HG03442 (cell line): ENCODE data around the gene CABLES2.

ENCODE experiments used
- ATAC-seq: cut with Tn5 transposase; IDR thresholded peaks from one replicate; pipeline ENCODE4 v1.9.1; 2021; ENCODE audit warnings: mild to moderate bottlenecking, moderate library complexity; ENCODE audit not compliant: unreplicated experiment

The CABLES2 gene

GRCh38 chr20:62350629-62351422, 56.3 kb downstream of the CABLES2 start:
- no peak for ATAC-seq

GRCh38 chr20:62350098-62350628, 56.9 kb downstream of the CABLES2 start:
- ATAC-seq: no peak

GRCh38 chr20:62349556-62350097, 57.5 kb downstream of the CABLES2 start:
- ATAC-seq: no peak

GRCh38 chr20:62348604-62349003, 58.5 kb downstream of the CABLES2 start:
- ATAC-seq: no peak

DNA sequence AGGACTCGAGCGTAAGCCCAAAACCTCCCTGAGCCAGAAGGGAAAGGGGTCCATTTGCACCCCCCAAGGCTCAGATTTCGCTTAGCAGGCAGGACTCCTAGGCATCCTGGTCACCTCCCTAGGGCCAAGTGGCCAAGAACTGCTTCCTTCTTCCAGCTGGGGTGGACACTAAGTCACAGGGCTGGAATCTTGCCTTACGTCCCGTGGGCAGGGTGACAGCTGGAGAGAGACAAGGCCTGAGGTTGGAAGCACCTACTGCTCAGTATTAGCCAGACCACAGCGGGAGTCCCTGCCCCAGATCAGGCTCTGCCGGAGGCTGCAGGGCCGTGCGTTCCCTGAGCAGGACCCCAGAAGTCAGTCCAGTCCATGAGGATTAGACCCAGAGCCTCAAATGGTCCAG, 59.6 kb downstream of the CABLES2 start:
- ATAC-seq: no peak

DNA sequence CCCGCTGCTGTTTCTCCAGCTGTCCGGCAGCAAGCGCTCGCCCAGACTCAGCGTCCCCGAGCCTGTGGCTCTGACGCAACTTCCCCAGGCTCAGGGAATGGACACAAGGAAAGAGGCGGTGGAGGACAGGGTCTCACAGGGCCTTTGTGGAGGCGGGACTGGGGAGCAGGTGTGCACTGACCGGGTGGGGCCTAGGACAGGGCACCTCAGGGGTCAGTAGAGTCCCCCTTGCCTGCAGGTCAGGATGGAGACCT, 60.0 kb downstream of the CABLES2 start:
- no peak for ATAC-seq

DNA sequence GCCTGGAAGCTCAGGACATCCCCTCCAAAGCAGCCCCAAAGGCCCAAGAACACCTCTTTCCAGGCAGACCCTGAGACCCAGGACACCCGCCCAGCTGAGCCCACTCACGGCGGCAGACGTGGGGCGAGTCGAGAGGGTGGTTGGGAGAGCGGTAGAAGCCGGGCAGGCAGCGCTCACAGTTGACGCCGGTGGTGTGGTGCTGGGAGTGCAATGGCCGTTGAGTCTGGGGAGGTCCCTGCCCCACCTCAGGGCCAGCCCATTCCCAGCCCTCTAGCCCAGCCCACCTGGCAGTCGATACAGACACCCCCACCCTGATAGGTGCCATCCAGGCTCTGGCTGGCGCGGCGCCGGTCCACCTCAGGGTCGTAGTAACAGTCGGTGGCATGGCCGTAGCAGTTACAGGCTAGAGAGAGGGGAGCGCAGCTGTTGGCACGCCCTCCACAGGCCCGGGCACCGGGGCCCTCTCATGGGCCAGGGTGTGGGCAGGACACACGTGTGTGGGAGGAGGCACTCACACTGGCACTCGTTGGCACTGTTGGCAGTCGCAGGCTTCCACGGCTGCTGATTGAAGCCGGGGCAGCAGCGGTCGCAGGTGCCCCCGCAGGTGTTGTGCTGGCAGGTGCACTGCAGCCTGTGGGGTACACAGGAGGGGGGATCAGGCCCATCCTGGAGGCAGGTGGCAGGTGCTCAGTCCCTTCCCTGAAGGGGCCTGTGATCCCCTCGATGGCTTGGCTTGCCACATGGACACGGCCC, 60.5 kb downstream of the CABLES2 start:
- ATAC-seq: no peak

- ATAC-seq: no peak
Observed at GRCh38 chr20:62345681-62346370, 61.3 kb downstream of the CABLES2 start.

DNA sequence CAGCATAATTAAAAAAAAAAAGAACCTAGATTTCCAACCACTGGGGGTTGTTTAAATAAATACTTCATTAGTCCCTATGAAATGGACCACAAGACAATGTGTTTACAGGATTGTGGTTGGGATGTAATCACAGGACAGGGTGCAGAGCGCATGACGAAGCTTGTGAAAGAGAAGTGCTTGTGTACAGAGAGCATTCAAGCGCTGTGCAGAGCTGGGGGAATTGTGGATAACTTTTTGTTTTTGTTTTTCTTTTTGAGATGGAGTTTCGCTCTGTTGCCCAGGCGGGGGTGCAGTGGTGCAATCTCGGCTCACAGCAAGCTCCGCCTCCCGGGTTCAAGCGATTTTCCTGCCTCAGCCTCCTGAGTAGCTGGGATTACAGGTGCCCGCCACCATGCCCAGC, 62.3 kb downstream of the CABLES2 start:
- ATAC-seq: no peak

- no peak for ATAC-seq
Observed at GRCh38 chr20:62344092-62344491, 63.0 kb downstream of the CABLES2 start.

DNA sequence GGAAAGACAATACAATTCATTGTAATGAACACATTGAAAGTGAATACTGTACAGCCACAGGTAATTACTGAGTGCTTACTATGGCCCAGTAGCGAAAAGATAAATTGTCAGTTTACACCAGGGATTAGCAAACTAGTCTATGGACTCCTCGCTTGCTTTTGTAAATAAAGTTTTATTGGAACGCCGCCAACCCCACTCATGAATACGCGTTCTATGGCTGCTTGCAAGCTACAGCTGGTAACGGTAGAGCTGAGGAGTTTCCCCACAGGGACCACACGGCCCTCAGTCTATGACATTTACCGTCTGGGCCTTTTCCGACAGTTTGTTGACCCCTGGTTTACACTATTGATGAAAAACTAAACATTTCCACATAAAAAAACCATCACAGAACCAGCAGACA, 64.2 kb downstream of the CABLES2 start:
- ATAC-seq: no peak

- ATAC-seq: peak; percentile 59
Observed at GRCh38 chr20:62339647-62340062, 67.4 kb downstream of the CABLES2 start.
